ENCODE measurements around the gene GPR15.

GRCh38 chr3:98581474-98581873 lies 49.7 kb downstream of the GPR15 start:
- TF ChIP-seq CTCF (IDR thresholded peaks at IDR 0.05; ENCODE audit: low read depth, low read length, poor library complexity, severe bottlenecking) (no peak), EZH2phosphoT487 (IDR thresholded peaks at IDR 0.05; ENCODE audit: borderline replicate concordance, low read length) (no peak)

Data from DOHH2 (cell line).